Measurements from ENCODE around the gene LCNL1. TPM values are rescaled to one million over a fixed set of nuclear protein-coding genes. Genes with fewer than 3 reads are reported as not detected.

Gene LCNL1
- total RNA-seq, 1 donor from 2014 or later, result 0.45 TPM

GRCh38 chr9:136939431-136939995 lies 43.3 kb upstream of the LCNL1 start:
- H3K27ac Mint-ChIP-seq (ENCODE audit: unreplicated experiment), result no peak overlapping the region
- no peak for FAIRE-seq
- TF ChIP-seq EZH2 (IDR thresholded peaks at IDR 0.05; ENCODE audit: insufficient read depth, low read length), result no peak
- TF ChIP-seq, protein P1, sequence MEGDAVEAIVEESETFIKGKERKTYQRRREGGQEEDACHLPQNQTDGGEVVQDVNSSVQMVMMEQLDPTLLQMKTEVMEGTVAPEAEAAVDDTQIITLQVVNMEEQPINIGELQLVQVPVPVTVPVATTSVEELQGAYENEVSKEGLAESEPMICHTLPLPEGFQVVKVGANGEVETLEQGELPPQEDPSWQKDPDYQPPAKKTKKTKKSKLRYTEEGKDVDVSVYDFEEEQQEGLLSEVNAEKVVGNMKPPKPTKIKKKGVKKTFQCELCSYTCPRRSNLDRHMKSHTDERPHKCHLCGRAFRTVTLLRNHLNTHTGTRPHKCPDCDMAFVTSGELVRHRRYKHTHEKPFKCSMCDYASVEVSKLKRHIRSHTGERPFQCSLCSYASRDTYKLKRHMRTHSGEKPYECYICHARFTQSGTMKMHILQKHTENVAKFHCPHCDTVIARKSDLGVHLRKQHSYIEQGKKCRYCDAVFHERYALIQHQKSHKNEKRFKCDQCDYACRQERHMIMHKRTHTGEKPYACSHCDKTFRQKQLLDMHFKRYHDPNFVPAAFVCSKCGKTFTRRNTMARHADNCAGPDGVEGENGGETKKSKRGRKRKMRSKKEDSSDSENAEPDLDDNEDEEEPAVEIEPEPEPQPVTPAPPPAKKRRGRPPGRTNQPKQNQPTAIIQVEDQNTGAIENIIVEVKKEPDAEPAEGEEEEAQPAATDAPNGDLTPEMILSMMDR (IDR thresholded peaks at IDR 0.05; ENCODE audit: insufficient read depth, low read depth, low read length), result no peak
- Histone ChIP-seq H3K9me3 (ENCODE audit: insufficient read depth, low read depth, low read length) (no peaks in the 10 kb centered on the region), H3K79me2 (ENCODE audit: insufficient read depth, low read length) (peaks cover 47% of the 10 kb centered on the region), H3K9ac (ENCODE audit: low read length) (no peak overlapping the region), H3K4me3 (ENCODE audit: insufficient read depth, low read depth, low read length) (no peak overlapping the region), H3K27ac (ENCODE audit: low read depth, low read length) (no peak overlapping the region), H4K20me1 (ENCODE audit: insufficient read depth, low read length) (peaks cover 42% of the 10 kb centered on the region), H2AFZ (ENCODE audit: low read depth, low read length) (no peak overlapping the region), H3K4me2 (ENCODE audit: low read length) (no peak overlapping the region), H3K27me3 (ENCODE audit: insufficient read depth, low read length) (no peaks in the 10 kb centered on the region), H3K36me3 (ENCODE audit: insufficient read depth, low read length) (no peaks in the 10 kb centered on the region), H3K4me1 (ENCODE audit: insufficient read depth, low read length) (peaks cover 9% of the 10 kb centered on the region)
- H3K4me1 Mint-ChIP-seq (ENCODE audit: low read depth, unreplicated experiment), result no peaks in the 10 kb centered on the region
- H3K9me3 Mint-ChIP-seq (ENCODE audit: unreplicated experiment), result no peaks in the 10 kb centered on the region
- DNase-seq (ENCODE audit: low read depth), result no peak
- H3K36me3 Mint-ChIP-seq (ENCODE audit: low read depth, unreplicated experiment), result peaks cover 6% of the 10 kb centered on the region
- no peak overlapping the region for H3K4me3 Mint-ChIP-seq (ENCODE audit: unreplicated experiment)
- no peaks in the 10 kb centered on the region for H3K27me3 Mint-ChIP-seq (ENCODE audit: low read depth, unreplicated experiment)

DNA sequence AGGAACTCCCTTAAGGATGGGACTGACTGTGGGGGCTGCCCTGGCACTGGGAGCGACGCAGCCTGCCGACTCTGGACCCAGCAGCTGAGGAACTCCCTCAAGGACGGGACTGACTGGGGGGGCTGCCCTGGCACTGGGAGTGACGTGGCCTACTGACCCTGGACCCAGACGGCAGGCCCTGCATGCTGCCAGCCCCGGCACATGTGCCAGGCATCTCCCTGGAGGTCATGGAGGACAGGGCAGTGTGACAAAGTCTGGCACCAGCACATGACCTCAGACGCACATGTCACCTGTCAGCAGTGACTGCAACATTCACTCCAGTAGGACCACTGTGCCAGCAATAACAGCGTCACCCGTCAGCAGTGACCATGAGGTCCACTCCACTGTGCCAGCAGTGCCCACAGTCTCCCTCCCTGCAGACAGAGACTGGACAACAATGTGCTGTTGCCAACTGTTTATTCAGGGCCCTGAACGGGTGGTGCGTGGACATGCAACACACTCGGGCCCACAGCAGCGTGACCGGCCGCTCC lies 42.7 kb upstream of the LCNL1 start:
- Mint-ChIP-seq H3K4me1 (ENCODE audit: low read depth, unreplicated experiment) (no peaks in the 10 kb centered on the region), H3K27ac (ENCODE audit: unreplicated experiment) (no peak overlapping the region), H3K9me3 (ENCODE audit: unreplicated experiment) (no peaks in the 10 kb centered on the region), H3K27me3 (ENCODE audit: low read depth, unreplicated experiment) (no peaks in the 10 kb centered on the region), H3K36me3 (ENCODE audit: low read depth, unreplicated experiment) (peaks cover 6% of the 10 kb centered on the region), H3K4me3 (ENCODE audit: unreplicated experiment) (no peak overlapping the region)
- DNase-seq (ENCODE audit: low read depth) (no peak), FAIRE-seq (no peak)
- Histone ChIP-seq H3K4me1 (ENCODE audit: insufficient read depth, low read length) (peaks cover 9% of the 10 kb centered on the region), H3K9ac (ENCODE audit: low read length) (no peak overlapping the region), H4K20me1 (ENCODE audit: insufficient read depth, low read length) (peaks cover 44% of the 10 kb centered on the region), H2AFZ (ENCODE audit: low read depth, low read length) (no peak overlapping the region), H3K27ac (ENCODE audit: low read depth, low read length) (no peak overlapping the region), H3K27me3 (ENCODE audit: insufficient read depth, low read length) (no peaks in the 10 kb centered on the region), H3K9me3 (ENCODE audit: insufficient read depth, low read depth, low read length) (no peaks in the 10 kb centered on the region), H3K4me2 (ENCODE audit: low read length) (no peak overlapping the region), H3K4me3 (ENCODE audit: insufficient read depth, low read depth, low read length) (no peak overlapping the region), H3K79me2 (ENCODE audit: insufficient read depth, low read length) (peaks cover 47% of the 10 kb centered on the region), H3K36me3 (ENCODE audit: insufficient read depth, low read length) (no peaks in the 10 kb centered on the region)
- no peak for TF ChIP-seq EZH2 (IDR thresholded peaks at IDR 0.05; ENCODE audit: insufficient read depth, low read length)
- TF ChIP-seq, protein P1 (IDR thresholded peaks at IDR 0.05; ENCODE audit: insufficient read depth, low read depth, low read length), result no peak

- Histone ChIP-seq H3K4me3 (ENCODE audit: insufficient read depth, low read depth, low read length) (no peak overlapping the region), H4K20me1 (ENCODE audit: insufficient read depth, low read length) (peaks cover 46% of the 10 kb centered on the region), H3K9ac (ENCODE audit: low read length) (no peak overlapping the region), H2AFZ (ENCODE audit: low read depth, low read length) (no peak overlapping the region), H3K4me2 (ENCODE audit: low read length) (no peak overlapping the region), H3K36me3 (ENCODE audit: insufficient read depth, low read length) (no peaks in the 10 kb centered on the region), H3K4me1 (ENCODE audit: insufficient read depth, low read length) (peaks cover 9% of the 10 kb centered on the region), H3K79me2 (ENCODE audit: insufficient read depth, low read length) (peaks cover 47% of the 10 kb centered on the region), H3K27me3 (ENCODE audit: insufficient read depth, low read length) (no peaks in the 10 kb centered on the region), H3K9me3 (ENCODE audit: insufficient read depth, low read depth, low read length) (no peaks in the 10 kb centered on the region), H3K27ac (ENCODE audit: low read depth, low read length) (no peak overlapping the region)
- peaks cover 6% of the 10 kb centered on the region for H3K36me3 Mint-ChIP-seq (ENCODE audit: low read depth, unreplicated experiment)
- no peak overlapping the region for H3K27ac Mint-ChIP-seq (ENCODE audit: unreplicated experiment)
- H3K4me3 Mint-ChIP-seq (ENCODE audit: unreplicated experiment), result no peak overlapping the region
- H3K9me3 Mint-ChIP-seq (ENCODE audit: unreplicated experiment), result no peaks in the 10 kb centered on the region
- no peak for FAIRE-seq
- no peak for DNase-seq (ENCODE audit: low read depth)
- no peaks in the 10 kb centered on the region for H3K27me3 Mint-ChIP-seq (ENCODE audit: low read depth, unreplicated experiment)
- no peaks in the 10 kb centered on the region for H3K4me1 Mint-ChIP-seq (ENCODE audit: low read depth, unreplicated experiment)
- TF ChIP-seq EZH2 (IDR thresholded peaks at IDR 0.05; ENCODE audit: insufficient read depth, low read length), result no peak
- TF ChIP-seq, protein P1 (IDR thresholded peaks at IDR 0.05; ENCODE audit: insufficient read depth, low read depth, low read length), result no peak
Measured at GRCh38 chr9:136940526-136941230, 42.1 kb upstream of the LCNL1 start.

Data from astrocyte (in vitro differentiated cells and primary cell).